Measurements from ENCODE around the gene GPC5. TPM values are rescaled to one million over a fixed set of nuclear protein-coding genes. Genes with fewer than 3 reads are reported as not detected.

Gene GPC5
- polyA plus RNA-seq, 1 experiment: not detected

DNA sequence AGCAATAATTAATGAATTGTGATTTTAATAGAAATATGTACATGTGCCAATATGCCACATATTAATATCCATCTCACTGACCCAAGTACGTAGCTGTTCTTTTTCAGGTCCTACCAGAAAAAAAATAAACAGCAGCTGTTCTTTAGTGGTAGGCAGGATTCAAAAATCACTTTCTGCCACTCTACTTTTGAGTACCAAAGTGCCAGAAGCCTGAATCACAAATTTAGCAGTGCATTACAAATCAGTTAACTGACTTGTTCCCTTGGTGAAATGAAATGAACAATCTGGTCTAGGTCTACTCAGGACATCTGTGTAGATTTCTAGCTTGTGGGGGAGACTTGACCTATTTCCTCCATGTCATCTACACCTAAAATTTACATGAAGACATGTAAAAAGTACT, 1052.6 kb downstream of the GPC5 start:
- H3K36me3 ChIP-seq (ENCODE audit: control insufficient read depth, insufficient read depth, low read length): no peaks in the 10 kb centered on the region
- CTCF ChIA-PET: no interaction called here
- no peak overlapping the region for H3K4me3 ChIP-seq (ENCODE audit: low read depth, low read length)
- no peak for TF ChIP-seq CTCF (IDR thresholded peaks at IDR 0.05; ENCODE audit: insufficient read depth, low read depth, low read length)
- POLR2A ChIA-PET: no interaction called here
- H3K27me3 ChIP-seq (ENCODE audit: control insufficient read depth, insufficient read depth, low read length): no peaks in the 10 kb centered on the region
- no peak for DNase-seq (ENCODE audit: low read depth)

GRCh38 chr13:92452840-92453239, 1054.4 kb downstream of the GPC5 start:
- TF ChIP-seq CTCF (IDR thresholded peaks at IDR 0.05; ENCODE audit: insufficient read depth, low read depth, low read length): no peak
- no peak for DNase-seq (ENCODE audit: low read depth)

DNA sequence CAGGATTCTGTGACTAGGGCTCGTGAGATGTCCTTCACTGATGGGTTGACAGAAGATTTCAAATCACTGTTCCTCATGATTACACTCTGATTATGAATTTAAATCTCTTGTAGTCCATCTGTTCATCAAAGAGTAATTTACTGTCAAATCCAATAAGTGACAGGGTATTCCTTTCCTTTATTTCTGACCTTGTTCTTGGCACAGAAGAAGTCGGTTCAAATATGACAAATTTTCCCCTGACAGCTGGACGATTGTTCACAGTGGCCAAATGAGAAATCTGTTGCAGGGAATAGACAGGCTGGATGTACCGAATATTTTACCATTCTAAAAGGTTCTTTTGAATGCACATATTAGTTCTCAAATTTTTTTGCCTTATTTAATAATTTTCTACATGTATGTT, 1060.9 kb downstream of the GPC5 start:
- POLR2A ChIA-PET: no interaction called here
- CTCF ChIA-PET: no interaction called here
- H3K27me3 ChIP-seq (ENCODE audit: control insufficient read depth, insufficient read depth, low read length): no peaks in the 10 kb centered on the region
- TF ChIP-seq CTCF (IDR thresholded peaks at IDR 0.05; ENCODE audit: insufficient read depth, low read depth, low read length): no peak
- DNase-seq (ENCODE audit: low read depth): no peak
- no peaks in the 10 kb centered on the region for H3K36me3 ChIP-seq (ENCODE audit: control insufficient read depth, insufficient read depth, low read length)
- no peak overlapping the region for H3K4me3 ChIP-seq (ENCODE audit: low read depth, low read length)

More at GRCh38 chr13:92452840-92453239, 1054.4 kb downstream of the GPC5 start:
- ChIA-PET POLR2A (no interaction called here), CTCF (no interaction called here)
- H3K36me3 ChIP-seq (ENCODE audit: control insufficient read depth, insufficient read depth, low read length): no peaks in the 10 kb centered on the region
- no peaks in the 10 kb centered on the region for H3K27me3 ChIP-seq (ENCODE audit: control insufficient read depth, insufficient read depth, low read length)
- no peak overlapping the region for H3K4me3 ChIP-seq (ENCODE audit: low read depth, low read length)

- POLR2A ChIA-PET: no interaction called here
- Histone ChIP-seq H3K36me3 (ENCODE audit: control insufficient read depth, insufficient read depth, low read length) (no peaks in the 10 kb centered on the region), H3K4me3 (ENCODE audit: low read depth, low read length) (no peak overlapping the region), H3K27me3 (ENCODE audit: control insufficient read depth, insufficient read depth, low read length) (no peaks in the 10 kb centered on the region)
- TF ChIP-seq CTCF (IDR thresholded peaks at IDR 0.05; ENCODE audit: insufficient read depth, low read depth, low read length): no peak
- CTCF ChIA-PET: no interaction called here
- DNase-seq (ENCODE audit: low read depth): no peak
These were observed 1062.1 kb downstream of the GPC5 start for GRCh38 chr13:92460479-92460878.

GRCh38 chr13:92461402-92461801, 1063.0 kb downstream of the GPC5 start:
- no peak for DNase-seq (ENCODE audit: low read depth)
- H3K4me3 ChIP-seq (ENCODE audit: low read depth, low read length): no peak overlapping the region
- POLR2A ChIA-PET: no interaction called here
- H3K36me3 ChIP-seq (ENCODE audit: control insufficient read depth, insufficient read depth, low read length): no peaks in the 10 kb centered on the region
- H3K27me3 ChIP-seq (ENCODE audit: control insufficient read depth, insufficient read depth, low read length): no peaks in the 10 kb centered on the region
- CTCF ChIA-PET: no interaction called here
- no peak for TF ChIP-seq CTCF (IDR thresholded peaks at IDR 0.05; ENCODE audit: insufficient read depth, low read depth, low read length)
